ENCODE results near the gene DEXI.

The DEXI gene

DNA sequence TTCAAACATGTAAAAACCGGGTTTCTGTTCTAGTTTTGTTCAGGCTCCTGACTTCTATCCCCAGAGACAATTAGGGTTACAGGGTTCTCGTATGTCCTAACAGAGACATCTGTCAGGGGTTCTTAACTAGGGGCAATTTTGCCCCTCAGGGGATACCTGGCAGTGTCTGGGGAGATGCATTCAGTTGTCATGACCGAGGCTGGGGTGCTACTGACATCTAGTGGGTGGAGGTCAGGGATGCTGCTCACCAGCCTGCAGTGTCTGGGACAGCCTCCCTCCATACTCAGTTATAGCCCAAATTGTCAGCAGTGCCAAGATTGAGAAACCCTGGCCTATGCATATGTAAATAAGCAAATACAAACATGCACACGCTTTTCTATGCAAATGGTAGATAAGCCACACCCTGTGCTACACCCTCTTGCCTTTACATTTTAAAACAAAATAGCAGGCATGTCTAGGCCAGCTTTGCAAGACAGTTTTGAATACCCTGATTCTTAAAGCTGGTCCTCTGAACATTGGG lies 39.5 kb upstream of the DEXI start:
- no peaks in the 10 kb centered on the region for H3K27me3 ChIP-seq (ENCODE audit: control insufficient read depth, low read length)
- peaks cover 29% of the 10 kb centered on the region for H3K36me3 ChIP-seq (ENCODE audit: control insufficient read depth, low read length)
- peak overlapping the region; percentile 46 for H3K27ac ChIP-seq (ENCODE audit: low read depth, low read length)

GRCh38 chr16:10980813-10981212 lies 38.5 kb upstream of the DEXI start:
- H3K9me2 ChIP-seq (replicated peaks; ENCODE audit: control insufficient read depth, low read length): no peaks in the 10 kb centered on the region
- peaks cover 29% of the 10 kb centered on the region for H3K36me3 ChIP-seq (ENCODE audit: control insufficient read depth, low read length)
- no peak overlapping the region for H3K27ac ChIP-seq (ENCODE audit: low read depth, low read length)

More for the DNA sequence above, 39.5 kb upstream of the DEXI start:
- H4K20me1 ChIP-seq (ENCODE audit: control insufficient read depth, insufficient read depth, low read depth, low read length): no peaks in the 10 kb centered on the region
- H3K4me1 ChIP-seq (ENCODE audit: control insufficient read depth, low read length): peaks cover 32% of the 10 kb centered on the region
- H3K79me2 ChIP-seq (ENCODE audit: control insufficient read depth, low read length): no peaks in the 10 kb centered on the region
- TF ChIP-seq, protein P1, sequence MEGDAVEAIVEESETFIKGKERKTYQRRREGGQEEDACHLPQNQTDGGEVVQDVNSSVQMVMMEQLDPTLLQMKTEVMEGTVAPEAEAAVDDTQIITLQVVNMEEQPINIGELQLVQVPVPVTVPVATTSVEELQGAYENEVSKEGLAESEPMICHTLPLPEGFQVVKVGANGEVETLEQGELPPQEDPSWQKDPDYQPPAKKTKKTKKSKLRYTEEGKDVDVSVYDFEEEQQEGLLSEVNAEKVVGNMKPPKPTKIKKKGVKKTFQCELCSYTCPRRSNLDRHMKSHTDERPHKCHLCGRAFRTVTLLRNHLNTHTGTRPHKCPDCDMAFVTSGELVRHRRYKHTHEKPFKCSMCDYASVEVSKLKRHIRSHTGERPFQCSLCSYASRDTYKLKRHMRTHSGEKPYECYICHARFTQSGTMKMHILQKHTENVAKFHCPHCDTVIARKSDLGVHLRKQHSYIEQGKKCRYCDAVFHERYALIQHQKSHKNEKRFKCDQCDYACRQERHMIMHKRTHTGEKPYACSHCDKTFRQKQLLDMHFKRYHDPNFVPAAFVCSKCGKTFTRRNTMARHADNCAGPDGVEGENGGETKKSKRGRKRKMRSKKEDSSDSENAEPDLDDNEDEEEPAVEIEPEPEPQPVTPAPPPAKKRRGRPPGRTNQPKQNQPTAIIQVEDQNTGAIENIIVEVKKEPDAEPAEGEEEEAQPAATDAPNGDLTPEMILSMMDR (IDR thresholded peaks at IDR 0.05; ENCODE audit: low read depth, low read length, poor library complexity, severe bottlenecking): peak; percentile 87
- TF ChIP-seq EZH2phosphoT487 (IDR thresholded peaks at IDR 0.05; ENCODE audit: borderline replicate concordance, low read length): no peak
- 0 out of 2 replicates have a peak, but pooled peaks cover 8% of the 10 kb centered on the region for H3F3A ChIP-seq (ENCODE audit: control insufficient read depth, insufficient read depth)
- peak overlapping the region; percentile 59 for H3K4me2 ChIP-seq (ENCODE audit: low read length)
- no peaks in the 10 kb centered on the region for H3K9me2 ChIP-seq (replicated peaks; ENCODE audit: control insufficient read depth, low read length)
- H3K4me3 ChIP-seq (ENCODE audit: low read length): peak overlapping the region; percentile 17
- H3K9me3 ChIP-seq (ENCODE audit: control insufficient read depth, insufficient read depth, low read length): no peaks in the 10 kb centered on the region

DNA sequence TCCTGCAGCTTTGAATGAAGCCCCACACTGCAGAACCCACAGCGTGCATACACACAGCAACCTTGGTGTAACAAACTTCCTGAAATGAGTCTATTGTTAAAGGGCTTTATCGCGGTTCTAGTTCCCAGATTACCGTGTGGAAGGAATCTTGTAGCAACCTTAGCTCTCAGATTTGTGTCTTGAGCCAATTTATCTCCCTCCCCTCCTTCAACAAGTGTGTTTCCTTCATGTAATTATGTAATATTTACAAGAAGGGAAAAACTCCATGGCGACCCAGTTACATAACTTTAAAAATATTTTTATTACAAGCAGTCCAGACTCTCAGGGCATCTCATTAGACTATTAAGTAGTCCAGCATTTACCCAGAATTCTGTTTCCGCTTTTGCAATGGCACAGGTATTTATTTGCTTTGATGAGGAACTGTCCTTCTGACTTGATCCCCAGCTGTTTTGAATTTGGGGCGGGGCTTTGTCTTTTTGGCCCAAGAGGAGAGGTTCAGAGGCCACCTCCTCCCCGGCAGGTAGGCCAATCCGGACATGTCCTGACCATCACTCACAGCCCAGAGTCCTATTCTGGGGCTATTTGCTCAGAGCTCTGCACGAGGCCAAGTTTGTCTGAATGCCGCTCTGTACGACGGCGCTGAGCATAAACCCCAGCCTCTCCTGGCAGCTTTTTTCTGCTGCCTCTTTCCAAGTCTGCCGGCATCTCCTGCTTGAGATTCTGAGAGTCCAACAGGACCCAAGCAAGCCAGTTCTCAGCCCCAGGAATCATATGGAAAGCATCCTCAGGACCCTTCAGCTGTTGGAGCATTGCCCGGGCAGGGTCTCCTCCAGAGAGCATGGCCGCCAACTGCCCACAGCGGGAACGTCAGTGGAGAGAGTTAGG lies 37.7 kb upstream of the DEXI start:
- no peak for TF ChIP-seq EZH2phosphoT487 (IDR thresholded peaks at IDR 0.05; ENCODE audit: borderline replicate concordance, low read length)
- TF ChIP-seq, protein P1 (IDR thresholded peaks at IDR 0.05; ENCODE audit: low read depth, low read length, poor library complexity, severe bottlenecking): no peak
- Histone ChIP-seq H3K79me2 (ENCODE audit: control insufficient read depth, low read length) (no peaks in the 10 kb centered on the region), H3K4me2 (ENCODE audit: low read length) (no peak overlapping the region), H3K27ac (ENCODE audit: low read depth, low read length) (no peak overlapping the region), H3F3A (ENCODE audit: control insufficient read depth, insufficient read depth) (0 out of 2 replicates have a peak, but pooled peaks cover 8% of the 10 kb centered on the region), H4K20me1 (ENCODE audit: control insufficient read depth, insufficient read depth, low read depth, low read length) (no peaks in the 10 kb centered on the region), H3K36me3 (ENCODE audit: control insufficient read depth, low read length) (peaks cover 34% of the 10 kb centered on the region), H3K27me3 (ENCODE audit: control insufficient read depth, low read length) (no peaks in the 10 kb centered on the region), H3K4me3 (ENCODE audit: low read length) (no peak overlapping the region), H3K9me2 (replicated peaks; ENCODE audit: control insufficient read depth, low read length) (no peaks in the 10 kb centered on the region), H3K9me3 (ENCODE audit: control insufficient read depth, insufficient read depth, low read length) (no peaks in the 10 kb centered on the region), H3K4me1 (ENCODE audit: control insufficient read depth, low read length) (peaks cover 32% of the 10 kb centered on the region)

More at GRCh38 chr16:10980813-10981212, 38.5 kb upstream of the DEXI start:
- H4K20me1 ChIP-seq (ENCODE audit: control insufficient read depth, insufficient read depth, low read depth, low read length): no peaks in the 10 kb centered on the region
- peaks cover 32% of the 10 kb centered on the region for H3K4me1 ChIP-seq (ENCODE audit: control insufficient read depth, low read length)
- TF ChIP-seq EZH2phosphoT487 (IDR thresholded peaks at IDR 0.05; ENCODE audit: borderline replicate concordance, low read length): no peak
- TF ChIP-seq, protein P1 (IDR thresholded peaks at IDR 0.05; ENCODE audit: low read depth, low read length, poor library complexity, severe bottlenecking): no peak
- no peaks in the 10 kb centered on the region for H3K79me2 ChIP-seq (ENCODE audit: control insufficient read depth, low read length)
- H3K4me2 ChIP-seq (ENCODE audit: low read length): no peak overlapping the region
- no peaks in the 10 kb centered on the region for H3K27me3 ChIP-seq (ENCODE audit: control insufficient read depth, low read length)
- no peaks in the 10 kb centered on the region for H3K9me3 ChIP-seq (ENCODE audit: control insufficient read depth, insufficient read depth, low read length)
- 0 out of 2 replicates have a peak, but pooled peaks cover 8% of the 10 kb centered on the region for H3F3A ChIP-seq (ENCODE audit: control insufficient read depth, insufficient read depth)
- no peak overlapping the region for H3K4me3 ChIP-seq (ENCODE audit: low read length)
